GM18519 (cell line): ENCODE measurements around the gene DNAJC1.
"Not testable (repeated sequence)": the region's sequence is repeated elsewhere in the genome, so short reads cannot be mapped to it uniquely, and the experiment has no call there.

ENCODE experiments used
- ATAC-seq: cut with Tn5 transposase; IDR thresholded peaks from one replicate; pipeline ENCODE4 v1.9.1; 2021; ENCODE audit warnings: mild to moderate bottlenecking, moderate library complexity; ENCODE audit not compliant: unreplicated experiment, low FRiP score

DNAJC1 gene

DNA sequence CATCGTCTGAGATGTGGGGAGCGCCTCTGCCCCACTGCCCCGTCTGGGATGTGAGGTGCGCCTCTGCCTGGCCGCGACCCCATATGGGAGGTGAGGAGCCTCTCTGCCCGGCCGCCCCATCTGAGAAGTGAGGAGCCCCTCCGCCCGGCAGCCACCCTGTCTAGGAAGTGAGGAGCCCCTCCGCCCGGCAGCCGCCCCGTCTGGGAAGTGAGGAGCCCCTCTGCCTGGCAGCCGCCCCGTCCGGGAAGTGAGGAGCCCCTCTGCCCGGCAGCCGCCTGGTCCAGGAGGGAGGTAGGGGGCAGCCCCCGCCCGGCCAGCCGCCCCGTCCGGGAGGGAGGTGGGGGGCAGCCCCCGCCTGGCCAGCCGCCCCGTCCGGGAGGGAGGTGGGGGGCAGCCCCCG lies 166.0 kb downstream of the DNAJC1 start:
- not testable (repeated sequence) for ATAC-seq

- ATAC-seq, result not testable (repeated sequence)
Measured at GRCh38 chr10:21834574-21834973, 169.0 kb downstream of the DNAJC1 start.

DNA sequence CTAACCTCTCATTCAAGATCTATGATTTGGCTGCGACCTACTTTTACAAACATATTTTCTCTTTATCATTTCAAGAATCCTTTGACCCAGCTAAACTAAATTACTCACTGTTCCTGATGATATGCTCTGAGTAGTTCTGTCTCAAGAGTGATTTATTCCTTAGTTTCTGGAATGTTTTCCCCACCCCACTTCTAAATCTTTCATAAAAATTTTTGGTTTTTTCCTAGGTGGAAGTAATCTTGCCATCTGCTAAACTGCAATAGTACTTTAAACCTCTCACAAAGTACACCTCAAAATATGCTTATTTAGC lies 170.8 kb downstream of the DNAJC1 start:
- ATAC-seq, result no peak

DNA sequence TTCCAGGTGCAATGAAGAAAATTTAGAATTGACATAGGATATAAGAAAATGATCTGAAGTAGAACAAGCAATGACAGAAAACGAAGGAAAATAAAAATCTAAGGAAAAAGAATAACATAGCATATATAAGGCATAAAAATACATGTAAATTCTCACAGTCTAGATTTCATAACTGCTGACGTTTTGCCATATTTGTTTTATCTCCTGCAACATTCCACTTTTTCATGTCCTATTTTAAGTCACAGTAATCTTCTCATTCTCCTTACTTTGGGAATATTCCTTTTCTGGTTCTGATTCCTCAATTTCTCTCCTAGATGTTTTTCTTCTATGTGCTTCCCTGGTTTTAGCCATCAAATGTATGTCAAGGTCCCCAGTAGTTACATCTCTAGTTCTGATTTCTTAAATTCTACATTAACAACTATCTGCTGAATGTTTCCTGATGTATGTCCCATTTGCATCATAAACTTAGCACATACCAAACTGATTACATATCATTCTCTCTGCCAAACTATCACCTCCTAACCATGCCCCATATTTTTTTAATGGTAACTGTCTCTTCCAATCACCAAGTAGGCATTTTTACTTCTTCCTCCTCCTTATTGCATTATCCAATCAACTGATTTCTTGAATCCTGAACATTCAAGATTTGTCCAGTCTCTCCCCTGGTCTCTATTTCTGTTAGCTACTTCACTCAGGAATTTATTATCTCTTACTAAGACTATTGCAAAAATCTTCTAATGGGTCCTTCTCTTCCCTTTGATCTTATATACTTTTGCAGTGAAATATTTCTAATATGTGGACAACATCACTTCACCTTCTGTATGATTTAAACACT lies 171.3 kb downstream of the DNAJC1 start:
- no peak for ATAC-seq

- no peak for ATAC-seq
Measured at GRCh38 chr10:21830037-21830436, 173.5 kb downstream of the DNAJC1 start.

DNA sequence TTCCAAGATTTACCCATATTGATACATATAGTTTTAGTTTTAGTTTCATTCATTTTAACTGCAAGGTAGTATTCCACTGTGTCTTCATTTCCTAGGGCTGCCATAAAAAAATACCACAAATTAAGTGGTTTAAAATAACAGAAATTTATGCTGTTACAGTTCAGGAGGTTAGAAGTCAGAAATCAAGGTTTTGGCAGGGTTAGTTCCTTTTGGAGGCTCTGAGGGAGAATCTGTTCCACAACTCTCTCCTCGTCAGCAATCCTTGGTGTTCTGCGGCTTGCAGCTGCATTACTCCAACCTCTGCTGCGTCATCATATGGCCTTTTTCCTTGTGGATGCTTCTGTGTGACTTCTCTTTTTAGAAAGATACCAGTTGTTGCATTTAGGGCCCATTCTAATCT lies 176.2 kb downstream of the DNAJC1 start:
- ATAC-seq, result no peak

GRCh38 chr10:21826725-21827124 lies 176.8 kb downstream of the DNAJC1 start:
- no peak for ATAC-seq

GRCh38 chr10:21825345-21825744 lies 178.2 kb downstream of the DNAJC1 start:
- ATAC-seq, result no peak

- ATAC-seq, result no peak
Measured at GRCh38 chr10:21824409-21824808, 179.1 kb downstream of the DNAJC1 start.

DNA sequence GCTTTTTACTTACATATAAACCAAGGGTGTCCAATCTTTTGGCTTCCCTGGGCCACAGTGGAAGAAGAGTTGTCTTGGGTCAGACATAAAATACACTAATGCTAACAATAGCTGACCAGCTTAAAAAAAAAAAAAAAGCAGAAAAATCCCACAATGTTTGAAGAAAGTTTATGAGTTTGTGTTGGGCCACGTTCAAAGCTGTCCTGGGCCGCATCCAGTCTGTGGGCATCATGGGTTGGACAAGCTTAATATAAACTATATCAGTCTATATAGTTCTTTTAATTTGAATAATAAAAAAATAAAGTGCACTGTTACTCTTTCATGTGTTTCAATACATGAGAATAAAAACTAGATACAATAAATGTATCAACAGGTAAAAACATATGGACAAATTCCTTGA lies 179.9 kb downstream of the DNAJC1 start:
- ATAC-seq, result no peak

DNA sequence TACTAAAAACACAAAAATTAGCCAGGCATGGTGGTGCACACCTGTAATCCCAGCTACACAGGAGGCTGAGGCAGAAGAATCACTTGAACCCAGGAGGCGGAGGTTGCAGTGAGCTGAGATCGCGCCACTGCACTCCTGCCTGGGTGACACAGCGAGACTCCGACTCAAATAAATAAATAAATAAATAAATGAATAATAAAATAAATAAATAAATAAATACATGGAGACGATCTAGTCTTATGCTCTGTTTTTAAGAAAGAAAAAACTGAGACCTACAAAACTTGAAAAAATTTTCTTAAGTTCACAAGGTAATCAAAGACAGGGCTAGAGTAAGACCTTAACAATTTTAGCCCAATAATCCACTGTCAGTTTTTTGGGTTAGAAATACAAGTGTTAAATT lies 181.3 kb downstream of the DNAJC1 start:
- ATAC-seq, result not testable (repeated sequence)

- ATAC-seq, result no peak
Measured at GRCh38 chr10:21820952-21821351, 182.6 kb downstream of the DNAJC1 start.

- not testable (repeated sequence) for ATAC-seq
Measured at GRCh38 chr10:21818416-21818815, 185.1 kb downstream of the DNAJC1 start.

- no peak for ATAC-seq
Measured at GRCh38 chr10:21814866-21815265, 188.7 kb downstream of the DNAJC1 start.

DNA sequence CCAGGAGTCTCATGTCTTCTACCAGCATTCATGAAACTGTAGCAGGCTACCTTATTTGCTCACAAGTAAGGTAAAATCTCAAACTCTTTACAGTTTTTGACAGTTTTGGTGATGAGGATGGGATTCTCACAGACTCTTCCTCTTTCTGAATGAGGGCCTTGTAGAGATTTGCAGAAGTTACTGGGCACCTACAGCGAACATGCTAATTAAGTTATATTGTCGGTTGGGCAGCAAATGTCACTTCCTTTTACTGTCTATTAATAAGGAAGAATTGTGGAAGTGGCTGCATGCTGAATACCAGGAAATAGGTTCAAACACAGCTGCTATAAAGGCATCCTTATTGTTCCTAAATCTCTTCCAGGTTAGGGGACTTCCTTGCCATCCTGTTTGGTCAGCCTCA lies 189.6 kb downstream of the DNAJC1 start:
- ATAC-seq, result no peak

DNA sequence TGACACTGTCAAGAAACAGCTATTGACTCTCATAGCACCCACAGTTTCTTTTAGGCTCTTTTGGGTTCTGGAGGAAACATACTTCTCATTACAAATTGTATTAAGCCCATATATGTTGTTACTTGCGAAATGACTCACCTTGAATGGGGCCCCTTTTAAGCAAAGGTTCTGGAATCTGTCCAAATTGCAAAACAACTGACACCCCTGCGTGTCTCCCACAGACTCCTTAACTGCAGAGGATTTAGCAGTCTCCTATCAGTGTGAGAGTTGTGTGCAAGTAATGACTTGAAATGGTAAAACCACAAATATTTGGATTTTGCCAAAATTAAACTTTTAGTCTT lies 192.3 kb downstream of the DNAJC1 start:
- no peak for ATAC-seq

DNA sequence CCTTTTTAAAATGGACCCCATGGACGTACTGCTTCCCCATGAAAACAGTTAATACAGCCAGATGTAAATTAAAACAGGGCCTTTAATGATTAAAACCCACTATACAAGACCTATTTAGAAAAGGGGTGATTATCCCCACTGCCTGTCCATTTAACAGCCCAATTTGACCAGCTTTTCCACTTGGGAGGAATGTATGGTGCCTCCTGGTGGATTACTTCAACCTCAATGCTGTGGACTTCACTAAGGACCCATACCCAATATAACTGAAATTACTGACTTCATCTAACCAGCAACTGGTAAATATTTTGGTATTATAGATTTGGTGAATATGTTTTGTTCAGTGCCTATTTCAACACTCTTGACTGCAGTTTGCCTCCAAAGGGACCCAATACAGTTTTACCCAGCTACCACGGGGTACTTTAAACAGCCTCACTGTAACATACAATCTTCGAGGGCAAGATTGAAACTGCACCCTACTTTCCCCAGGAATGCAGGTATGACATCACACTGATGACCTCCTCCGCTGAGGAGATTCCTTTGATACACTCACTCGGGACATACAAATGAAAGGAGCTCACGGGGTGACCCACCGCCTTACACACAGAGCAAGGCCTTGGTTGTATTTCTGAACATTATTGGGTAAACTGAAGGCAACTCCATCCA lies 192.8 kb downstream of the DNAJC1 start:
- no peak for ATAC-seq

DNA sequence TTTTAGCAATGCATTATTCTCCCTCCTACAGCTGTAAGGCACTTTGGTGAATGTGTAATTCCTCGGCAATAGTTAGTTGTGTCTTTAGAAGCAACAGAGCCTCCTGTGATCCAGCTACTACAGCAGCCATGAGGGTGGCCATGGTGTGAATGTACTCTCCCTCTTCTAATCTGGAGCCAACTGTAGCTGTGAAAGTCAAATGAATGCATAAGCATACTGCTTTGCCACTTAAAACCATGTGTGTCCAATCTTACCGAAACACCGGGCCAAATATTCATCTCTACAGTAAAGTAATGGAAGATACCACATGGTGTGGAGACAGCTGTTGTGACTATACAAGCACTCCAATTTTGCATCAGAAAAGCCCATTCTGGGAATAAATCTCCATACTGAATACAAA lies 195.0 kb downstream of the DNAJC1 start:
- no peak for ATAC-seq

DNA sequence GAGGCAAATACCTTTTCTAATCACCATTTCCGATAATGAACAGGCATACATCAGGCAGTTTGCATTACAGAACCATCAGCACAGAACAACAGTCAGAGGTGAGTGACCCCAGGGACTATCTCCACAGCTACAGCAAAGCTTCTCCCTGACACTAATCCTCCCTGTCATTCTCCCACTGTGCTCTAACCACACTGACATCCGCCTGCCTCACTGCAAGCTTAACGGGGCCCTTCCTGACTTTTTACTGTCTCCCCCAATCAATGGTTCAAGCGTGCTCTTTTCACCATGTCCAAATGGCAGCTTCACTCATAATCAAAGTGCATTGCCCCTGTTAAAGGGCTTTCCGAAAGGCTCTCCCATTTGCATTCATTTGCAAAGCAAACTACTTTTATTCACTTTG lies 196.3 kb downstream of the DNAJC1 start:
- no peak for ATAC-seq

GRCh38 chr10:21803374-21803773 lies 200.2 kb downstream of the DNAJC1 start:
- ATAC-seq, result no peak

- ATAC-seq, result no peak
Measured at GRCh38 chr10:21801609-21802008, 201.9 kb downstream of the DNAJC1 start.
